HG03139 (cell line): ENCODE data around the gene RHCE.
"Not testable (repeated sequence)": the region's sequence is repeated elsewhere in the genome, so short reads cannot be mapped to it uniquely, and the experiment has no call there.

ENCODE experiments used
- ATAC-seq: cut with Tn5 transposase; IDR thresholded peaks from one replicate; pipeline ENCODE4 v1.9.1; 2021; ENCODE audit not compliant: unreplicated experiment

The RHCE gene

GRCh38 chr1:25433389-25434186 lies 13.0 kb upstream of the RHCE start:
- ATAC-seq: no peak

- no peak for ATAC-seq
Observed at GRCh38 chr1:25432749-25433388, 12.2 kb upstream of the RHCE start.

- no peak for ATAC-seq
Observed at GRCh38 chr1:25431955-25432719, 11.5 kb upstream of the RHCE start.

GRCh38 chr1:25430967-25431881 lies 10.6 kb upstream of the RHCE start:
- peak; percentile 29 for ATAC-seq

- ATAC-seq: peak; percentile 75
Observed at GRCh38 chr1:25430073-25430966, 9.7 kb upstream of the RHCE start, which contains the start of gene MACO1. MACO1 (plus strand) TSS chr1:25430897; CDS start chr1:25431099, 202 bp downstream.

- ATAC-seq: no peak
Observed at GRCh38 chr1:25428475-25429166, 8.0 kb upstream of the RHCE start.

- no peak for ATAC-seq
Observed at GRCh38 chr1:25427696-25428095, 7.1 kb upstream of the RHCE start.

- ATAC-seq: no peak
Observed at GRCh38 chr1:25425098-25426085, 4.8 kb upstream of the RHCE start.

GRCh38 chr1:25423206-25423605 lies 2.6 kb upstream of the RHCE start:
- not testable (repeated sequence) for ATAC-seq

GRCh38 chr1:25419339-25419738 lies 1.3 kb downstream of the RHCE start:
- ATAC-seq: not testable (repeated sequence)

GRCh38 chr1:25417280-25417679 lies 3.3 kb downstream of the RHCE start:
- not testable (repeated sequence) for ATAC-seq

- ATAC-seq: not testable (repeated sequence)
Observed at GRCh38 chr1:25414578-25414977, 6.0 kb downstream of the RHCE start.

GRCh38 chr1:25414157-25414556 lies 6.5 kb downstream of the RHCE start:
- ATAC-seq: not testable (repeated sequence)

- ATAC-seq: not testable (repeated sequence)
Observed at GRCh38 chr1:25412872-25413623, 7.6 kb downstream of the RHCE start.

- ATAC-seq: not testable (repeated sequence)
Observed at GRCh38 chr1:25409641-25410427, 10.8 kb downstream of the RHCE start.

- ATAC-seq: not testable (repeated sequence)
Observed at GRCh38 chr1:25405731-25406305, 14.8 kb downstream of the RHCE start.
